ENCODE measurements around the gene CASR.

Gene CASR

GRCh38 chr3:122208579-122208978 is 25.1 kb downstream of the CASR start:
- no peak overlapping the region for H3K27ac ChIP-seq
- DNase-seq (ENCODE audit: low spot score), result no peak
- CTCF ChIA-PET, result no interaction called here
- POLR2A ChIA-PET (ENCODE audit: low non-redundant PET), result no interaction called here
- TF ChIP-seq CTCF (conservative IDR thresholded peaks at IDR 0.05; ENCODE audit: low read depth), result no peak

- TF ChIP-seq CTCF (conservative IDR thresholded peaks at IDR 0.05; ENCODE audit: low read depth), result no peak
- H3K27ac ChIP-seq, result no peak overlapping the region
- ChIA-PET CTCF (no interaction called here), POLR2A (ENCODE audit: low non-redundant PET) (no interaction called here)
- no peak for DNase-seq (ENCODE audit: low spot score)
Observed at GRCh38 chr3:122213650-122214049, 30.2 kb downstream of the CASR start.

GRCh38 chr3:122214711-122215110 is 31.2 kb downstream of the CASR start:
- CTCF ChIA-PET, result no interaction called here

GRCh38 chr3:122215592-122216298 is 32.3 kb downstream of the CASR start:
- no peak for TF ChIP-seq CTCF (conservative IDR thresholded peaks at IDR 0.05; ENCODE audit: low read depth)
- POLR2A ChIA-PET (ENCODE audit: low non-redundant PET), result no interaction called here
- H3K27ac ChIP-seq, result no peak overlapping the region
- no peak for DNase-seq (ENCODE audit: low spot score)
- CTCF ChIA-PET, result no interaction called here

More at GRCh38 chr3:122214711-122215110, 31.2 kb downstream of the CASR start:
- no peak overlapping the region for H3K27ac ChIP-seq
- TF ChIP-seq CTCF (conservative IDR thresholded peaks at IDR 0.05; ENCODE audit: low read depth), result no peak
- POLR2A ChIA-PET (ENCODE audit: low non-redundant PET), result no interaction called here
- no peak for DNase-seq (ENCODE audit: low spot score)

- no peak for DNase-seq (ENCODE audit: low spot score)
- ChIA-PET POLR2A (ENCODE audit: low non-redundant PET) (no interaction called here), CTCF (no interaction called here)
- H3K27ac ChIP-seq, result no peak overlapping the region
- TF ChIP-seq CTCF (conservative IDR thresholded peaks at IDR 0.05; ENCODE audit: low read depth), result no peak
Observed at GRCh38 chr3:122217901-122218300, 34.4 kb downstream of the CASR start.

- H3K27ac ChIP-seq, result no peak overlapping the region
- CTCF ChIA-PET, result interaction anchor here (0.8 kb wide), 1 partner anchor 189 kb away, joined by 4 read pairs; no protein-coding TSS in a partner anchor
- no peak for TF ChIP-seq CTCF (conservative IDR thresholded peaks at IDR 0.05; ENCODE audit: low read depth)
- DNase-seq (ENCODE audit: low spot score), result no peak
- POLR2A ChIA-PET (ENCODE audit: low non-redundant PET), result no interaction called here
Observed at GRCh38 chr3:122219242-122219872, 35.9 kb downstream of the CASR start.
